ENCODE results near the gene PIM1.
"Not testable (repeated sequence)": the region's sequence is repeated elsewhere in the genome, so short reads cannot be mapped to it uniquely, and the experiment has no call there.

- peak; percentile 1 for TF ChIP-seq POLR2A (IDR thresholded peaks at IDR 0.05; ENCODE audit: low read length)
- TF ChIP-seq GATA1 (IDR thresholded peaks at IDR 0.05; ENCODE audit: low read depth, low read length) = not testable (repeated sequence)
Observed at GRCh38 chr6:37128863-37129443, 41.0 kb upstream of the PIM1 start.
